WTC11 (cell line): ENCODE measurements around the gene SLC35F5. TPM values are rescaled to one million over a fixed set of nuclear protein-coding genes. Genes with fewer than 3 reads are reported as not detected.

Experiments used
- ATAC-seq: fragments of 200-7000 bp; cut with Tn5 transposase; 2 replicates; pipeline ENCODE4 v1.10.0; 2021; ENCODE audit warnings: mild to moderate bottlenecking, moderate library complexity
- CTCF ChIA-PET: fragments of 300-600 bp; sonication (Branson Sonifier 250); formaldehyde crosslinking; loops from one replicate; lab custom pipeline; 2021; ENCODE audit warnings: antibody characterized with exemption; lab: Charles Lee
- POLR2A ChIA-PET: fragments of 350-600 bp; sonication (Branson Sonifier 250); formaldehyde crosslinking; loops from one replicate; lab custom pipeline; 2021; ENCODE audit warnings: antibody characterized with exemption; lab: Charles Lee
- DNase-seq: peaks from one replicate; pipeline ENCODE4 v3.0.0; 2021; ENCODE audit warnings: low spot score
- H3K27ac Mint-ChIP-seq: 2 replicates; pipeline ENCODE4 v1.8.0; 2021; ENCODE audit warnings: mixed read lengths
- H3K27me3 Mint-ChIP-seq: 2 replicates; pipeline ENCODE4 v1.8.0; 2021; ENCODE audit warnings: low read depth, mild to moderate bottlenecking, moderate library complexity, mixed read lengths
- H3K36me3 Mint-ChIP-seq: 2 replicates; pipeline ENCODE4 v1.8.0; 2021; ENCODE audit warnings: mixed read lengths
- H3K4me1 Mint-ChIP-seq: 2 replicates; pipeline ENCODE4 v1.8.0; 2022; ENCODE audit warnings: mixed read lengths
- H3K4me3 Mint-ChIP-seq: 2 replicates; pipeline ENCODE4 v1.8.0; 2021; ENCODE audit warnings: mild to moderate bottlenecking, moderate library complexity, mixed read lengths
- H3K9me3 Mint-ChIP-seq: 2 replicates; pipeline ENCODE4 v1.8.0; 2021; ENCODE audit warnings: mixed read lengths
- ETV6 ChIP-seq: sonication (generic); formaldehyde crosslinking; IDR thresholded peaks from 2 replicates; pipeline ENCODE4 v1.8.1; 2022; ENCODE audit warnings: mild to moderate bottlenecking, missing genetic modification reagents
- GRHL2 ChIP-seq: fragments of 250-450 bp; sonication (Bioruptor Pico); IDR thresholded peaks from 2 replicates; pipeline ENCODE4 v1.8.0; 2022; ENCODE audit warnings: mild to moderate bottlenecking, moderate library complexity; ENCODE audit not compliant: insufficient replicate concordance, severe bottlenecking
- JAZF1 ChIP-seq: fragments of 250-450 bp; sonication (Bioruptor Pico); IDR thresholded peaks from 2 replicates; pipeline ENCODE4 v1.9.0; 2021; ENCODE audit warnings: moderate library complexity, mild to moderate bottlenecking, inconsistent platforms
- JUN ChIP-seq: sonication (generic); formaldehyde crosslinking; IDR thresholded peaks from 2 replicates; pipeline ENCODE4 v1.8.0; 2023; ENCODE audit warnings: mild to moderate bottlenecking, missing genetic modification reagents
- SOX15 ChIP-seq: fragments of 250-450 bp; sonication (Bioruptor Pico); IDR thresholded peaks from 2 replicates; pipeline ENCODE4 v1.9.0; 2021; ENCODE audit warnings: mild to moderate bottlenecking
- ZNF396 ChIP-seq: fragments of 250-450 bp; sonication (Bioruptor Pico); IDR thresholded peaks from 2 replicates; pipeline ENCODE4 v1.8.0; 2021; ENCODE audit warnings: mild to moderate bottlenecking, moderate library complexity, borderline replicate concordance
- total RNA-seq: library from RNA; stranded (reverse); gene quantifications from 3 replicates; pipeline ENCODE4 v1.2.3, GENCODE V29; 2021
- TF ChIP-seq, protein P1 (sequence below): sonication (generic); formaldehyde crosslinking; IDR thresholded peaks from 2 replicates; pipeline ENCODE4 v1.8.1; 2023; ENCODE audit warnings: mild to moderate bottlenecking, missing genetic modification reagents, borderline replicate concordance
- TF ChIP-seq, protein P2 (sequence below): sonication (generic); formaldehyde crosslinking; IDR thresholded peaks from 2 replicates; pipeline ENCODE4 v1.8.0; 2023; ENCODE audit warnings: missing genetic modification reagents, mild to moderate bottlenecking, borderline replicate concordance
- TF ChIP-seq, protein P3 (sequence below): fragments of 250-450 bp; sonication (Bioruptor Pico); IDR thresholded peaks from 2 replicates; pipeline ENCODE4 v1.9.0; 2021; ENCODE audit warnings: mild to moderate bottlenecking
- TF ChIP-seq, protein P4 (sequence below): sonication (generic); formaldehyde crosslinking; IDR thresholded peaks from 2 replicates; pipeline ENCODE4 v1.8.0; 2022; ENCODE audit warnings: missing genetic modification reagents
- TF ChIP-seq, protein P5 (sequence below): sonication (generic); formaldehyde crosslinking; IDR thresholded peaks from 2 replicates; pipeline ENCODE4 v1.8.1; 2023; ENCODE audit warnings: mild to moderate bottlenecking, missing genetic modification reagents, moderate library complexity
- TF ChIP-seq, protein P6 (sequence below): sonication (generic); formaldehyde crosslinking; IDR thresholded peaks from 2 replicates; pipeline ENCODE4 v1.8.1; 2022; ENCODE audit warnings: low read depth, missing genetic modification reagents, borderline replicate concordance
- TF ChIP-seq, protein P7 (sequence below): sonication (generic); formaldehyde crosslinking; IDR thresholded peaks from 2 replicates; pipeline ENCODE4 v1.8.0; 2023; ENCODE audit warnings: mild to moderate bottlenecking, missing genetic modification reagents

The SLC35F5 gene
- total RNA-seq, 1 experiment from 2014 or later: 20.3 TPM

DNA sequence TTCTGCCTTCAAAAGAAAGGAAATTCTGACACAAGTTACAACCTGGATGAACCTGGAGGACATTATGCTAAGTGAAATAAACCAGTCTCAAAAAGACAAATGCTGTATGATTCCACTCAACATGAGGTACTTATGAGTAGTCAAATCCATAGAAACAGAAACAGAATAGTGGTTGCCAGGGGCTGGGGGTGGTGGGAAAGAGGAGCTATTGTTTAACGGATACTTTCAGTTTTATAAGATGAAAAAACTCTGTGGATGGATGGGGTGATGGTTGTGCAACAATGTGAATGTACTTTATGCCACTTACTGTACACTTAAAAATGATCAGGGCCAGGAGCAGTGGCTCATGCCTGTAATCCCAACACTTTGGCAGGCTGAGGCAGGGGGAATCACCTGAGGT is 15.4 kb downstream of the SLC35F5 start (continued):
- TF ChIP-seq, protein P1, sequence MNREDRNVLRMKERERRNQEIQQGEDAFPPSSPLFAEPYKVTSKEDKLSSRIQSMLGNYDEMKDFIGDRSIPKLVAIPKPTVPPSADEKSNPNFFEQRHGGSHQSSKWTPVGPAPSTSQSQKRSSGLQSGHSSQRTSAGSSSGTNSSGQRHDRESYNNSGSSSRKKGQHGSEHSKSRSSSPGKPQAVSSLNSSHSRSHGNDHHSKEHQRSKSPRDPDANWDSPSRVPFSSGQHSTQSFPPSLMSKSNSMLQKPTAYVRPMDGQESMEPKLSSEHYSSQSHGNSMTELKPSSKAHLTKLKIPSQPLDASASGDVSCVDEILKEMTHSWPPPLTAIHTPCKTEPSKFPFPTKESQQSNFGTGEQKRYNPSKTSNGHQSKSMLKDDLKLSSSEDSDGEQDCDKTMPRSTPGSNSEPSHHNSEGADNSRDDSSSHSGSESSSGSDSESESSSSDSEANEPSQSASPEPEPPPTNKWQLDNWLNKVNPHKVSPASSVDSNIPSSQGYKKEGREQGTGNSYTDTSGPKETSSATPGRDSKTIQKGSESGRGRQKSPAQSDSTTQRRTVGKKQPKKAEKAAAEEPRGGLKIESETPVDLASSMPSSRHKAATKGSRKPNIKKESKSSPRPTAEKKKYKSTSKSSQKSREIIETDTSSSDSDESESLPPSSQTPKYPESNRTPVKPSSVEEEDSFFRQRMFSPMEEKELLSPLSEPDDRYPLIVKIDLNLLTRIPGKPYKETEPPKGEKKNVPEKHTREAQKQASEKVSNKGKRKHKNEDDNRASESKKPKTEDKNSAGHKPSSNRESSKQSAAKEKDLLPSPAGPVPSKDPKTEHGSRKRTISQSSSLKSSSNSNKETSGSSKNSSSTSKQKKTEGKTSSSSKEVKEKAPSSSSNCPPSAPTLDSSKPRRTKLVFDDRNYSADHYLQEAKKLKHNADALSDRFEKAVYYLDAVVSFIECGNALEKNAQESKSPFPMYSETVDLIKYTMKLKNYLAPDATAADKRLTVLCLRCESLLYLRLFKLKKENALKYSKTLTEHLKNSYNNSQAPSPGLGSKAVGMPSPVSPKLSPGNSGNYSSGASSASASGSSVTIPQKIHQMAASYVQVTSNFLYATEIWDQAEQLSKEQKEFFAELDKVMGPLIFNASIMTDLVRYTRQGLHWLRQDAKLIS (CRISPR knock-in tag): no peak
- TF ChIP-seq, protein P2, sequence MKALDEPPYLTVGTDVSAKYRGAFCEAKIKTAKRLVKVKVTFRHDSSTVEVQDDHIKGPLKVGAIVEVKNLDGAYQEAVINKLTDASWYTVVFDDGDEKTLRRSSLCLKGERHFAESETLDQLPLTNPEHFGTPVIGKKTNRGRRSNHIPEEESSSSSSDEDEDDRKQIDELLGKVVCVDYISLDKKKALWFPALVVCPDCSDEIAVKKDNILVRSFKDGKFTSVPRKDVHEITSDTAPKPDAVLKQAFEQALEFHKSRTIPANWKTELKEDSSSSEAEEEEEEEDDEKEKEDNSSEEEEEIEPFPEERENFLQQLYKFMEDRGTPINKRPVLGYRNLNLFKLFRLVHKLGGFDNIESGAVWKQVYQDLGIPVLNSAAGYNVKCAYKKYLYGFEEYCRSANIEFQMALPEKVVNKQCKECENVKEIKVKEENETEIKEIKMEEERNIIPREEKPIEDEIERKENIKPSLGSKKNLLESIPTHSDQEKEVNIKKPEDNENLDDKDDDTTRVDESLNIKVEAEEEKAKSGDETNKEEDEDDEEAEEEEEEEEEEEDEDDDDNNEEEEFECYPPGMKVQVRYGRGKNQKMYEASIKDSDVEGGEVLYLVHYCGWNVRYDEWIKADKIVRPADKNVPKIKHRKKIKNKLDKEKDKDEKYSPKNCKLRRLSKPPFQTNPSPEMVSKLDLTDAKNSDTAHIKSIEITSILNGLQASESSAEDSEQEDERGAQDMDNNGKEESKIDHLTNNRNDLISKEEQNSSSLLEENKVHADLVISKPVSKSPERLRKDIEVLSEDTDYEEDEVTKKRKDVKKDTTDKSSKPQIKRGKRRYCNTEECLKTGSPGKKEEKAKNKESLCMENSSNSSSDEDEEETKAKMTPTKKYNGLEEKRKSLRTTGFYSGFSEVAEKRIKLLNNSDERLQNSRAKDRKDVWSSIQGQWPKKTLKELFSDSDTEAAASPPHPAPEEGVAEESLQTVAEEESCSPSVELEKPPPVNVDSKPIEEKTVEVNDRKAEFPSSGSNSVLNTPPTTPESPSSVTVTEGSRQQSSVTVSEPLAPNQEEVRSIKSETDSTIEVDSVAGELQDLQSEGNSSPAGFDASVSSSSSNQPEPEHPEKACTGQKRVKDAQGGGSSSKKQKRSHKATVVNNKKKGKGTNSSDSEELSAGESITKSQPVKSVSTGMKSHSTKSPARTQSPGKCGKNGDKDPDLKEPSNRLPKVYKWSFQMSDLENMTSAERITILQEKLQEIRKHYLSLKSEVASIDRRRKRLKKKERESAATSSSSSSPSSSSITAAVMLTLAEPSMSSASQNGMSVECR (CRISPR knock-in tag): no peak
- TF ChIP-seq, protein P3, sequence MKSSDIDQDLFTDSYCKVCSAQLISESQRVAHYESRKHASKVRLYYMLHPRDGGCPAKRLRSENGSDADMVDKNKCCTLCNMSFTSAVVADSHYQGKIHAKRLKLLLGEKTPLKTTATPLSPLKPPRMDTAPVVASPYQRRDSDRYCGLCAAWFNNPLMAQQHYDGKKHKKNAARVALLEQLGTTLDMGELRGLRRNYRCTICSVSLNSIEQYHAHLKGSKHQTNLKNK (CRISPR knock-in tag): no peak
- TF ChIP-seq, protein P4, sequence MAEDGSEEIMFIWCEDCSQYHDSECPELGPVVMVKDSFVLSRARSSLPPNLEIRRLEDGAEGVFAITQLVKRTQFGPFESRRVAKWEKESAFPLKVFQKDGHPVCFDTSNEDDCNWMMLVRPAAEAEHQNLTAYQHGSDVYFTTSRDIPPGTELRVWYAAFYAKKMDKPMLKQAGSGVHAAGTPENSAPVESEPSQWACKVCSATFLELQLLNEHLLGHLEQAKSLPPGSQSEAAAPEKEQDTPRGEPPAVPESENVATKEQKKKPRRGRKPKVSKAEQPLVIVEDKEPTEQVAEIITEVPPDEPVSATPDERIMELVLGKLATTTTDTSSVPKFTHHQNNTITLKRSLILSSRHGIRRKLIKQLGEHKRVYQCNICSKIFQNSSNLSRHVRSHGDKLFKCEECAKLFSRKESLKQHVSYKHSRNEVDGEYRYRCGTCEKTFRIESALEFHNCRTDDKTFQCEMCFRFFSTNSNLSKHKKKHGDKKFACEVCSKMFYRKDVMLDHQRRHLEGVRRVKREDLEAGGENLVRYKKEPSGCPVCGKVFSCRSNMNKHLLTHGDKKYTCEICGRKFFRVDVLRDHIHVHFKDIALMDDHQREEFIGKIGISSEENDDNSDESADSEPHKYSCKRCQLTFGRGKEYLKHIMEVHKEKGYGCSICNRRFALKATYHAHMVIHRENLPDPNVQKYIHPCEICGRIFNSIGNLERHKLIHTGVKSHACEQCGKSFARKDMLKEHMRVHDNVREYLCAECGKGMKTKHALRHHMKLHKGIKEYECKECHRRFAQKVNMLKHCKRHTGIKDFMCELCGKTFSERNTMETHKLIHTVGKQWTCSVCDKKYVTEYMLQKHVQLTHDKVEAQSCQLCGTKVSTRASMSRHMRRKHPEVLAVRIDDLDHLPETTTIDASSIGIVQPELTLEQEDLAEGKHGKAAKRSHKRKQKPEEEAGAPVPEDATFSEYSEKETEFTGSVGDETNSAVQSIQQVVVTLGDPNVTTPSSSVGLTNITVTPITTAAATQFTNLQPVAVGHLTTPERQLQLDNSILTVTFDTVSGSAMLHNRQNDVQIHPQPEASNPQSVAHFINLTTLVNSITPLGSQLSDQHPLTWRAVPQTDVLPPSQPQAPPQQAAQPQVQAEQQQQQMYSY (CRISPR knock-in tag): no peak
- TF ChIP-seq ETV6: no peak

DNA sequence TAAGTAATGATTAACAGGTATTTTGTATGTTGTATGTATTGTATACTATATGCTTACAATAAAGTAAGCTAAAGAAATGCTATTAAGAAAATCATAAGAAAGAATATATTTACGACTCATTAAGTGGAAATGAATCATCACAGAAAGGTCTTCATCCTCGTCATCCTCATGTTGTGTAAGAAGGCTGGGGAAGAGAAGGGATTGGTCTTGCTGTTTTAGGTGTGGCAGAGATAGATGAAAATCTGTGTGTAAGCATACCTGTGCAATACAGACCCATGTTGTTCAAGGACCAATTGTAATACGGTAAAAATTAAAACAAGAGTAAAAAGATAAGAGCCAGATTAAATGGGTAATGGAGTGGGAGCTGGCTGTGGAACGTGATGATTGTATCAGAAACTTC is 16.6 kb downstream of the SLC35F5 start:
- no peak for ATAC-seq
- POLR2A ChIA-PET: no interaction called here
- H3K27ac Mint-ChIP-seq: no peak overlapping the region
- no peaks in the 10 kb centered on the region for H3K4me1 Mint-ChIP-seq
- no peaks in the 10 kb centered on the region for H3K9me3 Mint-ChIP-seq
- H3K36me3 Mint-ChIP-seq: peaks cover 27% of the 10 kb centered on the region
- DNase-seq: no peak
- no peaks in the 10 kb centered on the region for H3K27me3 Mint-ChIP-seq
- no peak overlapping the region for H3K4me3 Mint-ChIP-seq
- TF ChIP-seq SOX15 (no peak), JAZF1 (CRISPR knock-in tag) (no peak), ZNF396 (no peak), JUN (CRISPR knock-in tag) (no peak), GRHL2 (CRISPR knock-in tag) (no peak), ETV6 (no peak)
- TF ChIP-seq, protein P5, sequence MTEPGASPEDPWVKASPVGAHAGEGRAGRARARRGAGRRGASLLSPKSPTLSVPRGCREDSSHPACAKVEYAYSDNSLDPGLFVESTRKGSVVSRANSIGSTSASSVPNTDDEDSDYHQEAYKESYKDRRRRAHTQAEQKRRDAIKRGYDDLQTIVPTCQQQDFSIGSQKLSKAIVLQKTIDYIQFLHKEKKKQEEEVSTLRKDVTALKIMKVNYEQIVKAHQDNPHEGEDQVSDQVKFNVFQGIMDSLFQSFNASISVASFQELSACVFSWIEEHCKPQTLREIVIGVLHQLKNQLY (CRISPR knock-in tag): no peak
- TF ChIP-seq, protein P6, sequence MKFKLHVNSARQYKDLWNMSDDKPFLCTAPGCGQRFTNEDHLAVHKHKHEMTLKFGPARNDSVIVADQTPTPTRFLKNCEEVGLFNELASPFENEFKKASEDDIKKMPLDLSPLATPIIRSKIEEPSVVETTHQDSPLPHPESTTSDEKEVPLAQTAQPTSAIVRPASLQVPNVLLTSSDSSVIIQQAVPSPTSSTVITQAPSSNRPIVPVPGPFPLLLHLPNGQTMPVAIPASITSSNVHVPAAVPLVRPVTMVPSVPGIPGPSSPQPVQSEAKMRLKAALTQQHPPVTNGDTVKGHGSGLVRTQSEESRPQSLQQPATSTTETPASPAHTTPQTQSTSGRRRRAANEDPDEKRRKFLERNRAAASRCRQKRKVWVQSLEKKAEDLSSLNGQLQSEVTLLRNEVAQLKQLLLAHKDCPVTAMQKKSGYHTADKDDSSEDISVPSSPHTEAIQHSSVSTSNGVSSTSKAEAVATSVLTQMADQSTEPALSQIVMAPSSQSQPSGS (CRISPR knock-in tag): no peak
- TF ChIP-seq, protein P7, sequence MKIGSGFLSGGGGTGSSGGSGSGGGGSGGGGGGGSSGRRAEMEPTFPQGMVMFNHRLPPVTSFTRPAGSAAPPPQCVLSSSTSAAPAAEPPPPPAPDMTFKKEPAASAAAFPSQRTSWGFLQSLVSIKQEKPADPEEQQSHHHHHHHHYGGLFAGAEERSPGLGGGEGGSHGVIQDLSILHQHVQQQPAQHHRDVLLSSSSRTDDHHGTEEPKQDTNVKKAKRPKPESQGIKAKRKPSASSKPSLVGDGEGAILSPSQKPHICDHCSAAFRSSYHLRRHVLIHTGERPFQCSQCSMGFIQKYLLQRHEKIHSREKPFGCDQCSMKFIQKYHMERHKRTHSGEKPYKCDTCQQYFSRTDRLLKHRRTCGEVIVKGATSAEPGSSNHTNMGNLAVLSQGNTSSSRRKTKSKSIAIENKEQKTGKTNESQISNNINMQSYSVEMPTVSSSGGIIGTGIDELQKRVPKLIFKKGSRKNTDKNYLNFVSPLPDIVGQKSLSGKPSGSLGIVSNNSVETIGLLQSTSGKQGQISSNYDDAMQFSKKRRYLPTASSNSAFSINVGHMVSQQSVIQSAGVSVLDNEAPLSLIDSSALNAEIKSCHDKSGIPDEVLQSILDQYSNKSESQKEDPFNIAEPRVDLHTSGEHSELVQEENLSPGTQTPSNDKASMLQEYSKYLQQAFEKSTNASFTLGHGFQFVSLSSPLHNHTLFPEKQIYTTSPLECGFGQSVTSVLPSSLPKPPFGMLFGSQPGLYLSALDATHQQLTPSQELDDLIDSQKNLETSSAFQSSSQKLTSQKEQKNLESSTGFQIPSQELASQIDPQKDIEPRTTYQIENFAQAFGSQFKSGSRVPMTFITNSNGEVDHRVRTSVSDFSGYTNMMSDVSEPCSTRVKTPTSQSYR (CRISPR knock-in tag): no peak
- TF ChIP-seq, all 79 proteins: peak for 0
- CTCF ChIA-PET: no interaction called here
